Measurements from ENCODE around the gene MACIR.

GRCh38 chr5:103293719-103294118, 35.2 kb downstream of the MACIR start:
- TF ChIP-seq DMBX1 (CRISPR knock-in tag; IDR thresholded peaks at IDR 0.05; ENCODE audit: borderline replicate concordance) = no peak
- TF ChIP-seq ZSCAN29 (IDR thresholded peaks at IDR 0.05) = no peak
